GM19455 (cell line): ENCODE measurements around the gene CUL1.

Source experiments
- ATAC-seq: cut with Tn5 transposase; IDR thresholded peaks from one replicate; pipeline ENCODE4 v1.9.1; 2021; ENCODE audit not compliant: unreplicated experiment

Gene CUL1

DNA sequence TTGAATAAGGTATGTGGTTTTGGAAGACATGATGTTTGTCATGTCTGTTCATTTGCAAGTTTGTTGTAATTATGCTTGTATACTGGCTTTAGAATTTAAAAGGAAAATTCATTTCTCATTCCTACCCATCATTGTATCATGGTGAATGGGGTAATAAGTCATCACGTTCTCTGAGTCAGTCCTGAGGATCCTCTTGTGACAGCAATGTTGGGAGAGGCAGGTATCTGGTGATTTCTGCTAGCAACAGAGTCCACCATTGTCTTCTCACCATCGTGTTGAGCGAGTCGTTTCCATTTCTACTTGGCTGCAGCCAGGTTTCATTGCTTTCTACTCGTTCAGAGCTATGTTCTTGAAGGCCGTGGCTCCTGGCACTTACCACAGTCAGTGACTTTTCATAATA, 16.3 kb downstream of the CUL1 start:
- ATAC-seq, result no peak

DNA sequence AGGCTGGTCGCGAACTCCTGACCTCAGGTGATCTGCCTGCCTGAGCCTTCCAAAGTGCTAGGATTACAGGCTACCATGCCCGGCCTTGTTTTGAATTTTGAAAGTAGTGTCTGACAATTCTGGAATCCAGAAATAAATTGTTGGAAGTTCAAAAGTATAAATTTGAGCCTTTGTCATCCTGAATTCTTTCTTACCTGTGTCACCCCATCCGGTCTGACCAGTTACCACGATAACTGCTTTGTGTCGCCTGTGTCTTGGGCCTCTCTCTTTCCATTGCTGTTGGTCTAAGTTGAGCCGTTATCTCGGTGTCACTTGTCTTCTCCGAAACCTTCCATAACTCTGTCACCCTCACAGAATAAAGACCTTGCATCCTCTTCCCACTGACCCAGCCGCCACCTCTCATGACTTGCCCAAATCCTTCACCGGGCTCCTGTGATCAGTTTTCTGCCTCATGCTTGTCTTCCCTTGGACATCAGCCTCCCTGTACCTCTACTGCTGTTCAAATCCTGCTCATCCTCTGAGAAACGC, 18.6 kb downstream of the CUL1 start:
- ATAC-seq, result no peak

DNA sequence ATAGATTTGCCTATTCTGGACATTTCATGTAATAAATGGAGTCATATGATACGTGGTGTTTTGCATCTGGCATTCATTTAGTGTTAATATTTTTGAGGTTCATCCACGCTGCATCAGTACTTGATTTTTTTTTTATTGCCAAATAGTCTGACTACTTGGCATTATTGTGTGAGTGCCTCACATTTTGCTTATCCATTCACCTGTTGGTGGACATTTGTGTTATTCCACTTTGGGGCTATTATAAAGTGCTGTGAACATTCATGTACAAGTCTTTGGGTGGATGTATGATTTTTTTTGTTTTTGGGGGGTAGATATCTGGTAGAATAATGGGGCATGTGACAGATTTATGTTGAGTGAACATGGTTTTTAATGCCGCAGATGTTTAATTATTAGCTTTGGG, 19.7 kb downstream of the CUL1 start:
- no peak for ATAC-seq

DNA sequence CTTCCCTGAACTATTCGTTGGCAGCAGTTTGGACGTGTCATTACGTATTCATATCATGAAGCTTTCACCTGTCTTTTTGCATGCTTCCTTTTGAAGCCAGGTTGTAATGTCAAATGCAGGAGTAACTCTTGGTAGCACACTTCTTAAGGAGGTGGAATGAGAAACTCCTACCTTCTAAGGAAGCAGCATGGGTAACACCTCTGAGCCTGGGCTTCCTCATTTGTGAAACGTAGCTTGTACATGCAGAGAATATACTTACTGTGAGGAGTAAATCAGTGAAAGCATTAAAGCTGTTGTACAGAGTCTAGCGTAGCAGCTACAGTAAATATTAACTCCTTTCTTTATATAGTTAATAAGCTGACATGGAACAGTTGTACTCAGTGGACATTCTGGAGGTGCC, 21.1 kb downstream of the CUL1 start:
- ATAC-seq, result no peak

DNA sequence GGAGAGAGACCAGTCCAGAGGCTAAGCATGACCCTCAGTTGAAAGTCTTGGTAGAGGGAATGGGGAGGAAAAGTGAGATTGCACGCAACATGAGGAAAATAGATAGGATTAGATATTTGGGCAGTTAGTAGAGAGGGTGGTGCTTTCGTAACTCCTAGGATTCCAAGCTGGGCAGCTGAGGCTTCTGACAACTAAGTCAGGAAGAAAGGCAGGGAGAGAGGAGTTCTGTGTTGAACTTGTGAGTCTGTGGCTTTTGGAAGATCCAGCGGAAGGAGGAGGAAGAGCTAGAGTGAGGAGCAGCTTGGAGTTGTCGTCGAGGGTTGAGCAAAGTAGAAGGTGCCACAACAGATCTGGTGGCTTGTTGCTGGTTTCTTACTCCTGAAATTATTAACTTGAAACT, 21.8 kb downstream of the CUL1 start:
- ATAC-seq, result no peak

DNA sequence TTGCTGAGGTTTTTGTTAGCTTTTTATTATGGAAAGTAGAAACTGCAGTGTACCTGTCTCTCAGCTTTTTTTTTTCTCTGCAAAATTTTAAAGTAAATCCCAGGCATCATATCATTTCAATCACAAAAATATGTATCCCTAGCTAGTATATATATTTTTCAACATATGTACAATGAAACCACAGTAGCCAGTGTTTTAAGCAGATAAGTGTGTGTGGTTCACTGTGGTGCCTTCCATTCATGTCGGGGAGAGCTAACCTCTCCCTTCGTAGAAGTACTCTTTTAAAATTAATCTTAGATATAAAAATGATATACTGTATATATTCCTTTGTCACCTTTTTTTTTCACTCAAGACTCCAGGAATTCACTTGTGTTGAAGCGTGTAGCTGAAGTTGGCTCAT, 22.7 kb downstream of the CUL1 start:
- ATAC-seq, result no peak

DNA sequence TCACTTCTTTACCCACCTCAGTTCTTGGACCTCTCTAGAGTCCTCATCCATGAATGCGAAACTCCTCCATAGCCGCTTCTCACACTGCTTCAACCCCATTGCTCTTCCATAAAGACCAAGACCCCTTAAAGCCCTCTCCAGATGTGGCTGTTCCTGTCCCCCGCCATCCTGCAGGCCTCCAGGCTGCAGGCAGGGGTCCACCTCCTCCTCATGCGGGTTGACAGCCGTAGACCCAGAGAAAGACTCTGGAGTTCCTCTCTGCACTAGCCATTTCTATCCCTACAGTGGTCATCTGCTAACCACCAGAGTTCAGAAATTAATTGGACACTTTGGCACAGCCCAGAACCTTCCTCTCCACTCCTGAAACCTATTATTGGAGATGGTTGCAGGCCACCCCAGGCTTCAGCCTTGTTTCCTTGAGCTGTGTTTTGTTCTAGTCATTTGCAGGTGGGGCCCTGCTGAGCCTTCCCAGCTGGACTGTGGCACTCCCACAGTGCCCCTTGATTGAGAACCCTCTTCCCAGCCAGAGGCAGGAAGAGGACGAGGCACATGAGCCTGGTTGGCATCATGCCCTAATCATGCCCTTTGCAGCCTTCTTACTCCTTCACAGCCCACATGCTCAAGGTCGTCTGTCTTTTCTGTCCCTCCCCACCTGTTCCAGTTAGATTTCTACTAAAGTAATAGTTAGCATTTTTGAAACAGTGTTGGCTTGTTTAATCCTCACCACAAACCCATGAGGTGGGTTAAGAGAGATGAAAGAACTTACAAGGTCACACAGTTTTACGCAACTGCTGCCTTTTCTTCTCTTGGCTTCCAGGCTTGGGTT, 23.9 kb downstream of the CUL1 start:
- no peak for ATAC-seq

DNA sequence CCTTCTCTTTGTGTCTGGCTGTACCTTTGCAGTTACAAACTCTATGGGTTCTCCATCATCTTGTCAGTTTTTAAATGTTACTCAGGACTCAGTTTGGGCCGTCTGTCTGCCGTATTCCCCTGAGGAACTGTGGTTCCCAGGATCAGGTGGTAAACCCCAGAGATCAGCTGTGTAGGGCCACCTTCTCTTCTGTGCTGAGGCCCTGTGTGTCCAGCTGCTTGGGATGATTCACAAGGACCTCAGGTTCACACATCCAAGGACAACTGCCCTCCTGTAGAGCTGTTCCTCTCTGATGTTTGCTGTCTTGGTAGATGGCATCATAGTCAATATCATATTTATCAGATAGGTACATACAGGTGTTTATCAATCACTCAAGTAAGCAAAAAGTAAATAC, 24.5 kb downstream of the CUL1 start:
- no peak for ATAC-seq

DNA sequence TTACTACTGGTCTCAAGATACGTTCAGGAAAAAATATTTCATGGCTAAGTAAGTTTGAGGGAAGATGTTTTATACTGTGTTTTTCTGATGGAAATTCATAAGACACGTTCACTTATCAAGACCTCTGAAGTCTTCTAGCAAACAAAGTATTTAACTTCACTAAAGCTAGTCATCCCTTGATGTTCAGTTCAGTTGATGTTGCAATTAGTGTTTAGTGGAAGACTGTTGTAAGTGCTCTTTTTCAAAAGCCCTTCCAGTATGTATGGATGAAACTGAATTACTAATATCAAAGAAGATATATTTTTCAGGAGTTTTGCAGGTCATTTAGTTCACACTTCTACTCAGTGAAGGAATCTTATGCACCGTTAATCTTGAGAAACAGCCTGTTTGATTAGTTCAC, 25.1 kb downstream of the CUL1 start:
- no peak for ATAC-seq

DNA sequence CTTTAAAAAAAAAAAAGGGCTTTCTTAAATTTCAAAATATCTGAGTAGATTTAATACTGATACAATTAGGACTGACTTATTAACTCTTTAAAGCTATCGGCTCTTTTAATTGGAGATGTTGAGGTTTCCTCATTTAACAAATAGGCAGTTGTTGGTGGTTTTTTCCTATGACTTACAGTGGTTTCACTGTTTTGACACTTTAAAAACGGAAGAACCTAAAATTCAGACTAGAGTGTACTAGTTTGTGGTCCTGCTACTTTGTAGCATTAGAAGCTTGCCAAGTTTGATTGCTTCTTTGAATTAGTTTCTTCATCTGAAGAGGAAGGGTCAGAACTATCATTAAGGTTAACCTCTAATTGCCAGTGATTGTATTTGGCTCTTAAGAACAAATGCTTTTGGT, 27.7 kb downstream of the CUL1 start:
- no peak for ATAC-seq

DNA sequence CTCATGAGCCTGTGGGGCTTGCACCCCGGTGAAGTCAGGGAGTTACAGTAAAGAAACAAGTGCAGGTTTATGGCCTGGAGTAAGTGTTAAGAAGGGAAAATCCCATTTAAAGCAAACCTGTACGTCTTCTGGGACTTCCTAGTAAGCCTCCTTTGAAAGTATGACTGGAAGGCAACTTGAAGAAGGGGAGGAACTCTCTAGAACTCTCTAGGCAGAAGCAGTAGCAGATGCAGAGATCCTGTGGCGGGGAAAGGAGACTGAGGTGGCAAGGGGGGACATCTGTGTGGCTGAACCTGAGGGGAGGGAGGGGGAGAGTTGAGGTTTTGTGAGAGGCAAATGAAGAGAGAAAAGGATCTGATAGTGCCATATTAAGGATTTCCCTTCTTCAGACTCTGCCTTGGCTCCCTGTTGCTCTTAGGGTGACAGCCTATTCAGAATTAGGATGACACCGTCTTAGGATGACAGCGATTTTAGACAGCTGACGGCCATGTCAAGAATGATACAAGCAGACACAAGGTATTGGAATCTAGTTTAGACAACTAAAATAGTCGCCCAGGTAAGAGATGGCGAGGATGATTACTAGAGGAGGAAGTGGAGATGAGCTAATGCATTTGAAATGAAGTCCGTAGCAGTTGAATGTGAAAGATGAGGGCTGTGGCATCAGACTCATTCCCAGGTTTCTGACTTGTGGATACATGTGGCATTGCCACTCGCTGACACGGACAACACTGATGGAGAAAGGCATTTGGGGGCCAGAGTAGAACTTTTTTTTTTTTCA, 29.0 kb downstream of the CUL1 start:
- ATAC-seq, result no peak

DNA sequence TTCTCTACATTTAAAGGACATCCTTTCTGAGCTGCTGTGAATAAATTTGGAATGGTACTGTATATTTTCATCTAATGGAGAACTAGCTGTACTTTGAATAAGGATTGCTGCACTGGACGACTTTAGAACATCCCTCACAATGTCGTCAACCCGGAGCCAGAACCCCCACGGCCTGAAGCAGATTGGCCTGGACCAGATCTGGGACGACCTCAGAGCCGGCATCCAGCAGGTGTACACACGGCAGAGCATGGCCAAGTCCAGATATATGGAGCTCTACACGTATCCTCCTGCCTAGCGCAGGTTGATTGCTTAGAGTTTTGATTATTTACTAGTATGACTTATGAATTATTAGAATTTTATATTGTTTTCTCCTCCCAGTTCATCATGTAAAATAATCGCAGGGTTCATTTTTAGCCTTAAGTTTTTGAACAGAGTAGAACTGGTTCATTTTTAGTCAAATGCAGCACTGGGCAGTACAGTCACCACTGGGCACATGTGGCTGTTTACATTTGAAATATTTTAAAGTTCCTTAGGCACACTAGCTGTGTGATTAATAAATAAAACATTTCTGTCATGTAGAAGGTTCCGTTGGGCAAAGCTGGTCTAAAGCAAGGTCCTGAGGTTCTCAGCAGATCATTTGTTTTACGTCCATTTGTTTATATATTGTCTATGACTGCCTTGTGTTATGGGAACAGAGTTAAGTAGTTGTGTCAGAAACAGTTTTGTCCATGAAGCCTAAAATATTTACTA, 31.5 kb downstream of the CUL1 start:
- ATAC-seq, result no peak

DNA sequence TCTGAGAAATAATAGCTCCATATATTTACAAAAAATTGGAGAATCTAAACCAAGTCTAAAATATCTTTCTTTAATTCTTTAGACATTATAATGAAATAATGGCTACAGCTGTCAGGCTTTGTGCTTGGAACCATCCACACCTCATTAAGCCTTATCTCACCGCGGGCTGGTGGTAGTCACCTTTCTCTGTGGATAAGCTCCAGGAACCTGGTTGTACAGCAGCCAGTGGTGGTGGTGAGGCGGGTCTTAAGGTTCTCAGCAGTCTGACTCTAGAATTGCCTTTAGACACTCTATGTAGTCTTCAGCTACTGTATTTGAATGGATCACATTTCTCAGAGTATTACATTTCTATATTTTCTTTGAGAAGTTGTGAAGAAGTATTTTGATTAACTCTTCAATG, 34.2 kb downstream of the CUL1 start:
- ATAC-seq, result no peak

DNA sequence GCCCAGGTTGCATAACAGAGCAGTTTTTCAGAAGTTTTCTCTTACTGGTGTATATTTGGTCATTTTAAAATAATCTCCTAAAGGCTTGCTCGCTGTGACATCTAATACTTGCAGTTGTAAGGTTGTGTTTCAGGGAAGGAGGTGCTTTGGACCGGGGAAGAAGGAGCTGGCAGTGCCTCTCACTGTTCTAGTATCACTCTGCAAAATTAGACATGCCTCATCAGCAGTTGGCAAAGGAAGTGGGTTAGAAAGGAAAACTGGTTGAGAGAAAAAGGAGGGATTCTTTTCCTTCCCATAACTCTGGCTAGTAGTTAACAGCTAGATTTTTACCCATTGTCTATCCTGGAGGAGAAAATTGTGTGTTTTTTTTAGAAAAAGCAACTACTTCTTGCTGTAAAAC, 34.8 kb downstream of the CUL1 start:
- no peak for ATAC-seq

DNA sequence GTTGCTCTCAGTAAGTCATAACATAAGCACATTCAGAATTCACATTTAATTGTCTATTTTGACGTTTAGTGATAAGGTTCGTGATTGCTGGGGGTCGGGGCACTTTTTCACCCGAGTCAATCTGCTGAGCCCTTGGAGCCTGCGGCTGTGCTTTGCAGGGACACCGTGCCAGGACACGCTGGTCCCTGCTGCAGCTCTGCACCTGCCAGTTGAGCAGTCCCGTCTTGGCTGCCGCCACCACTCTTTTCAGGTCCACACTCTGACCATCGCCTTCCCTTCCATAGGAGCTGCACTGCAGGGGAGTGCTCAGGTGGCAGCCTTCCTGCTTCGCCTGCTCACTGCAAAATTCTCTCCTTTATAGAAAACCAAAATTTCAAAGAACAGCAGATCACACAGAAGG, 36.4 kb downstream of the CUL1 start:
- ATAC-seq, result no peak

DNA sequence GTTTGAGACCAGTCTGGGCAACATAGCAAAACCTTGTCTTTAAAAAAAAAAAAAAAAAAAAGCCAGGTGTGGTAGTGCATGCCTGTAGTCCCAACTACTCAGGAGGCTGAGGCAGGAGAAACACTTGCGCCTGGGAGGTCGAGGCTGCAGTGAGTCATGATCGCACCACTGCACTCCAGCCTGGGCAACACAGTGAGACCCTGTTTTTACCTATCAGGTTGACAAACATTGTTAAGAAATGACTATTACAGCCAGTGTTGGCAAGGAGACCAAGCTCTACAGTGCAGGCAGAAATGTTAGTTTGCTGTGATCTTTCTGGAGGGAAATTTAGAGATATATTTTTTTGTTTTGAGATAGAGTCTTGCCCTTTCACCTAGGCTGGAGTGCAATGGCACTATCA, 37.3 kb downstream of the CUL1 start:
- no peak for ATAC-seq

DNA sequence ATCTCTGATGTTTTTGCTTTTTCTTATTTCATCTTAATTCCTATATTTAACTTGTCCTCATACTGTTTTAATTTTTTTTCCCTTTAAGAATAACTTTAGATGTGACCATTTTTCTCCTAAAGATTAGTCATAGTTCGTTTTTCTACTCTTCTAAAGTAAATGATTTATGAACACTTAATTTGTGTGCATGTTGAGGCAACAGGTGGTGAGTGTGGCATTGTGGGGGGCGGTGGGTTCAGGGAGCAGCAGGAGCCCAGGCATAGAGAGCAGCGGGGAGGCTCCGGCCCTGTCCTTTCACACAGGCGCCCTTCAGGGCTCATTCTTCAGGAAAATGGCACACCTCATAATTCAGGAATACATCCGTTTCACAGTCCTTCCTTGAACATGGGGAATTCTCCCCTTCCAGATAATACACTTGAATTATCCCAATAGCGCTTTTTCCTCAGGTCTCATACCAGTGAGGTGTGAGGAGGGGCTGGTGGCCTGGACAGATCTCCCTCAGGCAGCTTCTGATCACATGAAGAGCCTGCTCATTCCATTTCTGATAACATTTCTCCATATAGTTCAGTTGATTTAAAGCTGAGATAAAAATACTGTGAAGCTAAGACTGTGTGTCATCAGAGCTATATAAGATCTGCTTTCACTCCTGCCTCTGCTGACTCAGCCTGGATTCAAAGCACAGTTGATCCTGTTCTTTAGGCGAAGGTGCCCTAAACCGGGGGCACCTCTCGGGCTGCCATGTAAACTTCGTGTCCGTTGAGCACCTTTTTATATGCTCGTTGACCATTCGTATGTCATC, 40.2 kb downstream of the CUL1 start:
- ATAC-seq, result no peak

DNA sequence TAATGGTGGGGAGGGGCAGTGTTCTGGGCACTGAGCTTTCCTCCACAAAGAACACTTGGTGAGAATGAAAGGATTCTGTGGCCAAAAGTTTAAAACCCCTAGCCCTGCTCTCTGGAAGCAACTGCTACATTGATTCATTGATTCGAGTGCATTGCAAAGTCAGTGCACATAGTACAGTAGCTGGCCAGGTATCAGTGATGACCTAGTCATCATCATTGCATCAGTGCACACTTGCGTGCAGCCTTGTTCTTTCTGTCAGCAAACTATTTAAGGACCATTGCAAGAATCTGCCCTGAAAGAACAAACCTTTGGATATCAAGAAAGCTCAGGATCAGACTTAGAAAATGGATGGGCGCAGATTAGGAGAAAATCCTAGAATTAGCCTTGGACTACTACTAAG, 47.4 kb downstream of the CUL1 start:
- no peak for ATAC-seq

DNA sequence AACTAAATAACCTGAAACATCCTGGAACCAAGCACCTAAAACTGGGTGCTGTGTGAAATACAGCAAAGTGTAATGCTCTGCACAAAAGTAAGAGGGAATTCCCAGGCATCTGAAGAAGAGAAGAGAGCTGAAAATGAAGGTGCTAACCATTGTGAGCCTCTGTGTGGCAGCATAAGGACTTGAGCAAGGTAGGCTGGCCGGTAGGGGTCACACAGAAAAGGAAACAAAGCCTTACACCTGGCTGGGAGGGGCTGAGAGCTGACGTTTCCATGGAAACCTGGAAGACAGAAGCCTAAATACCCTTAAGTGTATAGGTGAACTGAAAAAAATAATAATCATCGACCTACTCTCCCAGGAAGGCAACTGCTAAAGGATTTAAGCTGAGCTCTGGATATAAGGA, 48.6 kb downstream of the CUL1 start:
- no peak for ATAC-seq

DNA sequence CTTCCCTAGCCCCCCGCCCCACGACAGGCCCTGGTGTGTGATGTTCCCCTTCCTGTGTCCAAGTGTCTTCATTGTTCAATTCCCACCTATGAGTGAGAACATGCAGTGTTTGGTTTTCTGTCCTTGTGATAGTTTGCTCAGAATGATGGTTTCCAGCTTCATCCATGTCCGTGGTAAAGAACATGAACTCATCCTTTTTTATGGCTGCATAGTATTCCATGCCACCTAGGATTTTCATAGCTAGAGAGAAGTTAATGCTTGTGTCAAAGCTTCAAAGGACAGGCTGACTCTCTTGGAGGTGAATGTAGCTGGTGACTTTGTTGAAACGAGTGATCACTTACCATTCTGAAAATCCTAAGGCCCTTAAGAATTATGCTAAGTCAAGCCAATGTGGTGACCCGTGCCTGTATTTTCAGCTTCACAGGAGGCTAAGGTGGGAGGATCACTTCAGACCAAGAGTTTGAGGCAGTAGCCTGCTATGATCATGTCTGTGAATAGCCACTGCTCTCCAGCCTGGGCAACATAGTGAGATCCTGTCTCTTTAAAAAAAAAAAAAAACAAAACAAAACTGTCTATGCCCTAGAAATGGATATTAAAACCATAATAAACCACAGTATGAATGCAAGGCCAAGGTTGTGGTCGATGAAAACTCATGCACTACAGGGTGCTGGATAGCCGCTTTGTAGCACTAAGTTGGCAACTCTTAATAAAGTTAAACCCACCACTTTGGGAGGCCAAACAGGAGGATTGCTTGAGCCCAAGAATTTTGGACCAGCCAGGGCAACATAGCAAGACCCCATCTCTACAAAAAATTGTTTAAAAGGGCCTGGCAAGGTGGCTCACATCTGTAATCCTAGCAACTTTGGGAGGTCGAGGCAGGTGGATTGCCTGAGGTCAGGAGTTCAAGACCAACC, 52.0 kb downstream of the CUL1 start:
- ATAC-seq, result no peak
